CD14-positive monocyte (primary cell): Measurements from ENCODE around the gene TXNIP. TPM values are rescaled to one million over a fixed set of nuclear protein-coding genes. Genes with fewer than 3 reads are reported as not detected.

ENCODE experiments used
- DNase-seq, 3 donors: peaks; one replicate each; pipeline ENCODE4 v3.0.0-alpha.2; 2011 to 2022
- H2AFZ ChIP-seq: 2 replicates; pipeline ENCODE4 v1.6.0; 2012; ENCODE audit warnings: mild to moderate bottlenecking, low read depth, low read length, inconsistent platforms; ENCODE audit not compliant: insufficient read depth, poor library complexity, severe bottlenecking
- H3K27ac ChIP-seq, 2 donors: 1 replicate in 1 of 2; 2 replicates in 1 of 2; pipeline ENCODE4 v1.5.1; 2012 to 2013; ENCODE audit warnings: low read length in 2 of 2, control low read depth in 1 of 2, inconsistent platforms in 1 of 2, low read depth in 1 of 2, mild to moderate bottlenecking in 1 of 2
- H3K27me3 ChIP-seq, 2 donors: one replicate each; pipeline versions ENCODE4 v1.6.0 to v1.6.1; 2011 to 2013; ENCODE audit warnings: low read length in 2 of 2; ENCODE audit not compliant: control insufficient read depth in 2 of 2, insufficient read depth in 2 of 2
- H3K36me3 ChIP-seq, 2 donors: replicated peaks in 1 of 2; 1 replicate in 1 of 2; 2 replicates in 1 of 2; pipeline versions ENCODE4 v1.5.1 to v1.6.1; 2012 to 2013; ENCODE audit warnings: low read length in 2 of 2, control low read depth in 1 of 2, inconsistent platforms in 1 of 2, mild to moderate bottlenecking in 1 of 2; ENCODE audit not compliant: insufficient read depth in 2 of 2, control insufficient read depth in 1 of 2
- H3K4me1 ChIP-seq, 2 donors: 1 replicate in 1 of 2; 2 replicates in 1 of 2; pipeline versions ENCODE4 v1.5.1 to v1.6.1; 2012 to 2013; ENCODE audit warnings: low read length in 2 of 2, control low read depth in 1 of 2, inconsistent platforms in 1 of 2, mild to moderate bottlenecking in 1 of 2, moderate library complexity in 1 of 2; ENCODE audit not compliant: insufficient read depth in 2 of 2, control insufficient read depth in 1 of 2
- H3K4me2 ChIP-seq: replicated peaks from 2 replicates; pipeline ENCODE3; 2012; ENCODE audit warnings: low read length, moderate library complexity, mild to moderate bottlenecking; ENCODE audit not compliant: poor library complexity, severe bottlenecking; ENCODE audit errors: extremely low read depth
- H3K4me3 ChIP-seq, 3 experiments: fragments of 200-600 bp in 1 of 3; sonication (generic) in 1 of 3; replicated peaks in 1 of 3; 1 replicate in 2 of 3; 2 replicates in 1 of 3; pipeline ENCODE4 v1.5.1; 2011 to 2013; ENCODE audit warnings: low read length in 3 of 3, mild to moderate bottlenecking in 3 of 3, control low read depth in 2 of 3, low read depth in 2 of 3, inconsistent platforms in 1 of 3, moderate library complexity in 1 of 3
- H3K79me2 ChIP-seq: 2 replicates; pipeline ENCODE4 v1.6.0; 2012; ENCODE audit warnings: mild to moderate bottlenecking, control low read depth, inconsistent platforms, low read length, moderate library complexity; ENCODE audit not compliant: insufficient read depth
- H3K9ac ChIP-seq: 2 replicates; pipeline ENCODE4 v1.6.0; 2017; ENCODE audit warnings: low read length, mild to moderate bottlenecking; ENCODE audit not compliant: insufficient read depth, poor library complexity, severe bottlenecking
- H3K9me3 ChIP-seq, 2 donors: replicated peaks in 1 of 2; 1 replicate in 1 of 2; 2 replicates in 1 of 2; pipeline versions ENCODE4 v1.5.1 to v1.6.1; 2012 to 2013; ENCODE audit warnings: low read length in 2 of 2, control low read depth in 1 of 2; ENCODE audit not compliant: control insufficient read depth in 1 of 2, insufficient read depth in 1 of 2
- H4K20me1 ChIP-seq: 2 replicates; pipeline ENCODE4 v1.6.0; 2012; ENCODE audit warnings: mild to moderate bottlenecking, low read length, control low read depth, moderate library complexity; ENCODE audit not compliant: insufficient read depth
- H3K27ac Mint-ChIP-seq, 7 donors: one replicate each; pipeline ENCODE4 v1.8.0; 2020; ENCODE audit warnings: mild to moderate bottlenecking in 7 of 7, mixed read lengths in 7 of 7, moderate library complexity in 6 of 7, inconsistent platforms in 2 of 7
- H3K27me3 Mint-ChIP-seq, 3 donors: one replicate each; pipeline ENCODE4 v1.8.0; 2021 to 2022; ENCODE audit warnings: low read depth in 3 of 3, mild to moderate bottlenecking in 3 of 3, mixed read lengths in 3 of 3, moderate library complexity in 3 of 3, inconsistent platforms in 1 of 3
- H3K36me3 Mint-ChIP-seq, 2 donors: one replicate each; pipeline ENCODE4 v1.8.0; 2020; ENCODE audit warnings: mixed read lengths in 2 of 2, inconsistent platforms in 1 of 2, mild to moderate bottlenecking in 1 of 2
- H3K4me1 Mint-ChIP-seq: one replicate; pipeline ENCODE4 v1.8.0; 2020; ENCODE audit warnings: mild to moderate bottlenecking, mixed read lengths
- H3K4me3 Mint-ChIP-seq, 2 donors: one replicate each; pipeline ENCODE4 v1.8.0; 2020; ENCODE audit warnings: mild to moderate bottlenecking in 2 of 2, mixed read lengths in 2 of 2, moderate library complexity in 1 of 2
- H3K9me3 Mint-ChIP-seq, 7 donors: one replicate each; pipeline ENCODE4 v1.8.0; 2020 to 2022; ENCODE audit warnings: mixed read lengths in 7 of 7, mild to moderate bottlenecking in 6 of 7, moderate library complexity in 6 of 7, inconsistent platforms in 2 of 7
- WGBS: methylation state at CpG from one replicate; pipeline ENCODE4 v1.1.5; 2013; ENCODE audit warnings: missing lambda C conversion rate; ENCODE audit not compliant: insufficient coverage; 5-methylcytosine and 5-hydroxymethylcytosine counted together
- intact Hi-C, 2 donors: fragments of 100-400 bp; cut with micrococcal nuclease; formaldehyde crosslinking; loops; one replicate each; pipeline versions ENCODE4 v1.15.0 to v1.15.1; 2023
- polyA plus RNA-seq, 3 donors: library from polyadenylated mRNA; depleted of rRNA in 1 of 3; unstranded in 2 of 3; stranded (reverse) in 1 of 3; fragments of 300-500 nt in 2 of 3; fragments of >200 nt in 1 of 3; fragmentation: Illumina TruSeq in 2 of 3; gene quantifications; 1 replicate in 2 of 3; 2 replicates in 1 of 3; pipeline ENCODE4 v1.2.3, GENCODE V29; 2012 to 2021
- TF ChIP-seq, protein P1 (sequence below): fragments of 200-600 bp; IDR thresholded peaks from one replicate; pipeline ENCODE4 v1.8.0; 2022; ENCODE audit warnings: antibody characterized with exemption, mild to moderate bottlenecking

The TXNIP gene
- polyA plus RNA-seq, 3 donors = 640 to 3,778 (median 844) TPM

GRCh38 chr1:145955436-145955835 lies 40.9 kb downstream of the TXNIP start:
- Mint-ChIP-seq H3K4me1 (peaks cover 56% of the 10 kb centered on the region), H3K27me3 (peaks cover 4 to 6% (median 6%) of the 10 kb centered on the region in 3 donors), H3K27ac (no peak overlapping the region), H3K4me3 (no peak overlapping the region), H3K36me3 (peaks cover 13 to 16% of the 10 kb centered on the region in 2 donors), H3K9me3 (no peaks in the 10 kb centered on the region)
- Histone ChIP-seq H4K20me1 (peaks cover 3% of the 10 kb centered on the region), H3K9ac (no peak overlapping the region), H3K79me2 (peaks cover 41% of the 10 kb centered on the region), H3K36me3 (no peaks in the 10 kb centered on the region), H2AFZ (no peak overlapping the region), H3K4me1 (peaks cover 34 to 44% of the 10 kb centered on the region in 2 donors), H3K4me3 (no peak overlapping the region), H3K4me2 (no peak overlapping the region), H3K27me3 (peaks cover 0 to 2% of the 10 kb centered on the region in 2 donors), H3K27ac (no peak overlapping the region), H3K9me3 (no peaks in the 10 kb centered on the region)
- no peak for DNase-seq
- TF ChIP-seq, protein P1, sequence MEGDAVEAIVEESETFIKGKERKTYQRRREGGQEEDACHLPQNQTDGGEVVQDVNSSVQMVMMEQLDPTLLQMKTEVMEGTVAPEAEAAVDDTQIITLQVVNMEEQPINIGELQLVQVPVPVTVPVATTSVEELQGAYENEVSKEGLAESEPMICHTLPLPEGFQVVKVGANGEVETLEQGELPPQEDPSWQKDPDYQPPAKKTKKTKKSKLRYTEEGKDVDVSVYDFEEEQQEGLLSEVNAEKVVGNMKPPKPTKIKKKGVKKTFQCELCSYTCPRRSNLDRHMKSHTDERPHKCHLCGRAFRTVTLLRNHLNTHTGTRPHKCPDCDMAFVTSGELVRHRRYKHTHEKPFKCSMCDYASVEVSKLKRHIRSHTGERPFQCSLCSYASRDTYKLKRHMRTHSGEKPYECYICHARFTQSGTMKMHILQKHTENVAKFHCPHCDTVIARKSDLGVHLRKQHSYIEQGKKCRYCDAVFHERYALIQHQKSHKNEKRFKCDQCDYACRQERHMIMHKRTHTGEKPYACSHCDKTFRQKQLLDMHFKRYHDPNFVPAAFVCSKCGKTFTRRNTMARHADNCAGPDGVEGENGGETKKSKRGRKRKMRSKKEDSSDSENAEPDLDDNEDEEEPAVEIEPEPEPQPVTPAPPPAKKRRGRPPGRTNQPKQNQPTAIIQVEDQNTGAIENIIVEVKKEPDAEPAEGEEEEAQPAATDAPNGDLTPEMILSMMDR = no peak
- intact Hi-C loops = no loop called here
- WGBS = no CpG with 5 or more reads among the region's 2 CpGs

DNA sequence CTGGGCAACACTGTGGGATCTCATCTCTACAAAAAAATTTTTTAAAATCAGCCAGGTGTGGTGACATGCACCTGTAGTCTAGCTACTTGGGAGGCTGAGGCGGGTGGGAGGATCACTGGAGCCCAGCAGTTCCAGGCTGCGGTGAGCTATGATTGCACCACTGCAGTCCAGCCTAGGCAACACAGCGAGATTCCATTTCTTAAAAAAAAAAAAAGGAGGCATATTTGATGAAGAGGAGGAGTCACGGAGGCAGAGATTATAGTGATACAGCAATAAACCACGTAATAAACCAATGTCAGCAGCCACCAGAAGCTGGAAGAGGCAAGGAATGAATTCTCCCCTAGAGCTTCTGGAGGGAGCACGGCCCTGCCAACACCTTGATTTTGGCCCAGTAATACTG lies 42.5 kb downstream of the TXNIP start:
- Histone ChIP-seq H4K20me1 (no peaks in the 10 kb centered on the region), H3K27ac (no peak overlapping the region), H3K4me1 (peaks cover 22 to 31% of the 10 kb centered on the region in 2 donors), H3K79me2 (peaks cover 41% of the 10 kb centered on the region), H3K27me3 (no peaks in the 10 kb centered on the region), H2AFZ (no peak overlapping the region), H3K4me3 (no peak overlapping the region), H3K9ac (no peak overlapping the region), H3K4me2 (no peak overlapping the region), H3K36me3 (peaks cover 0 to 5% of the 10 kb centered on the region in 2 donors), H3K9me3 (no peaks in the 10 kb centered on the region)
- no peak overlapping the region for H3K4me3 Mint-ChIP-seq
- no peak overlapping the region for H3K27ac Mint-ChIP-seq
- TF ChIP-seq, protein P1 = no peak
- WGBS = 88% methylated on average over 3 of the region's 6 CpGs
- H3K4me1 Mint-ChIP-seq = peaks cover 45% of the 10 kb centered on the region
- H3K36me3 Mint-ChIP-seq = peaks cover 16% of the 10 kb centered on the region in 2 donors
- H3K9me3 Mint-ChIP-seq = peaks cover 0 to 2% (median 0%) of the 10 kb centered on the region in 7 donors
- peaks cover 0 to 2% (median 0%) of the 10 kb centered on the region in 3 donors for H3K27me3 Mint-ChIP-seq
- intact Hi-C loops = no loop called here
- DNase-seq = no peak
